HL-60 (cell line): Measurements from ENCODE around the gene GALNS.

Experiments used
- DNase-seq, 2 experiments: peaks; one replicate each; pipeline ENCODE4 v3.0.0-alpha.2; 2010 to 2020; ENCODE audit warnings: low read depth in 1 of 2, low spot score in 1 of 2
- H3K27ac ChIP-seq: fragments of 250-450 bp; sonication (Bioruptor Pico); replicated peaks from 2 replicates; pipeline ENCODE4 v1.5.1; 2020; ENCODE audit warnings: mild to moderate bottlenecking, moderate library complexity
- H3K27me3 ChIP-seq: fragments of 250-450 bp; sonication (Bioruptor Pico); 2 replicates; pipeline ENCODE4 v1.5.1; 2021; ENCODE audit warnings: mild to moderate bottlenecking, moderate library complexity; ENCODE audit not compliant: insufficient read depth, poor library complexity, severe bottlenecking
- H3K4me3 ChIP-seq: replicated peaks from 2 replicates; pipeline ENCODE4 v1.5.1; 2011; ENCODE audit warnings: mild to moderate bottlenecking, control low read depth, low read length; ENCODE audit not compliant: insufficient read depth
- CTCF ChIP-seq: IDR thresholded peaks from one replicate; pipeline ENCODE4 v1.5.1; 2011; ENCODE audit warnings: low read length, control low read depth, inconsistent platforms; ENCODE audit not compliant: insufficient read depth
- GABPA ChIP-seq: IDR thresholded peaks from 2 replicates; pipeline ENCODE4 v1.6.1; 2012; ENCODE audit warnings: low read depth
- POLR2AphosphoS5 ChIP-seq: IDR thresholded peaks from 2 replicates; pipeline ENCODE4 v1.6.1; 2012; ENCODE audit warnings: low read depth
- REST ChIP-seq: IDR thresholded peaks from 2 replicates; pipeline ENCODE4 v1.6.1; 2012; ENCODE audit warnings: low read depth; ENCODE audit not compliant: insufficient replicate concordance
- SPI1 ChIP-seq: IDR thresholded peaks from 2 replicates; pipeline ENCODE4 v1.6.1; 2012; ENCODE audit warnings: low read depth, mild to moderate bottlenecking, borderline replicate concordance

Gene GALNS

GRCh38 chr16:88851616-88852015 lies 5.1 kb downstream of the GALNS start:
- Histone ChIP-seq H3K27ac (no peak overlapping the region), H3K27me3 (no peaks in the 10 kb centered on the region), H3K4me3 (no peak overlapping the region)
- TF ChIP-seq REST = no peak
- TF ChIP-seq SPI1 = no peak
- no peak for TF ChIP-seq CTCF
- TF ChIP-seq GABPA = no peak
- no peak for TF ChIP-seq POLR2AphosphoS5
- no peak for DNase-seq

- TF ChIP-seq REST (no peak), SPI1 (no peak), CTCF (no peak), GABPA (no peak), POLR2AphosphoS5 (no peak)
- DNase-seq = no peak
- Histone ChIP-seq H3K27me3 (no peaks in the 10 kb centered on the region), H3K27ac (no peak overlapping the region), H3K4me3 (no peak overlapping the region)
Observed at GRCh38 chr16:88850531-88851199, 6.1 kb downstream of the GALNS start.

- Histone ChIP-seq H3K4me3 (no peak overlapping the region), H3K27ac (no peak overlapping the region), H3K27me3 (no peaks in the 10 kb centered on the region)
- TF ChIP-seq POLR2AphosphoS5 (no peak), SPI1 (0 out of 2 replicates have a peak, but pooled peaks have one; percentile 17)
- no peak for DNase-seq
Observed at GRCh38 chr16:88848557-88848956, 8.2 kb downstream of the GALNS start.

GRCh38 chr16:88847654-88848053 lies 9.1 kb downstream of the GALNS start:
- no peak for DNase-seq
- H3K4me3 ChIP-seq = no peak overlapping the region
- H3K27ac ChIP-seq = no peak overlapping the region
- no peaks in the 10 kb centered on the region for H3K27me3 ChIP-seq
- TF ChIP-seq GABPA (no peak), REST (no peak), SPI1 (no peak), CTCF (no peak), POLR2AphosphoS5 (no peak)
